HepG2 (cell line): ENCODE results near the gene ZC3H15. TPM values are rescaled to one million over a fixed set of nuclear protein-coding genes. Genes with fewer than 3 reads are reported as not detected.

ENCODE experiments used
- ASH2L ChIP-seq: fragments of 300-600, 200-600 bp; sonication (generic); IDR thresholded peaks from 2 replicates; pipeline ENCODE4 v1.7.0; 2017; ENCODE audit warnings: low read depth, mild to moderate bottlenecking, moderate library complexity, mixed read lengths, low read length; ENCODE audit not compliant: insufficient read length
- ATF1 ChIP-seq: IDR thresholded peaks from 2 replicates; pipeline ENCODE4 v1.6.1; 2016; ENCODE audit warnings: mild to moderate bottlenecking, control low read depth
- FIP1L1 ChIP-seq: fragments of 200-400 bp; formaldehyde crosslinking; IDR thresholded peaks from 2 replicates; pipeline ENCODE4 v1.6.1; 2018; ENCODE audit warnings: low read depth, mild to moderate bottlenecking, low read length, moderate library complexity, borderline replicate concordance; ENCODE audit not compliant: insufficient read depth
- GATA4 ChIP-seq: sonication (generic); IDR thresholded peaks from 2 replicates; pipeline ENCODE4 v1.6.1; 2016; ENCODE audit warnings: antibody characterized with exemption, low read depth, borderline replicate concordance
- GFI1 ChIP-seq: sonication (generic); formaldehyde crosslinking; IDR thresholded peaks from 2 replicates; pipeline ENCODE4 v1.5.0; 2020; ENCODE audit warnings: missing genetic modification reagents, mild to moderate bottlenecking, borderline replicate concordance
- HOXD1 ChIP-seq: sonication (generic); formaldehyde crosslinking; IDR thresholded peaks from 2 replicates; pipeline ENCODE4 v1.5.0; 2020; ENCODE audit warnings: missing genetic modification reagents
- LCORL ChIP-seq, 2 experiments: fragments of 450-650 bp in 1 of 2; sonication (generic) in 1 of 2; formaldehyde crosslinking in 1 of 2; IDR thresholded peaks; 2 replicates each; pipeline versions ENCODE4 v1.5.0 to v1.6.1; 2017 to 2020; ENCODE audit warnings: antibody characterized with exemption in 1 of 2, missing genetic modification reagents in 1 of 2
- MATR3 ChIP-seq: sonication (generic); formaldehyde crosslinking; IDR thresholded peaks from 2 replicates; pipeline ENCODE4 v1.4.0; 2020; ENCODE audit warnings: missing genetic modification reagents
- MIXL1 ChIP-seq: IDR thresholded peaks from 2 replicates; pipeline ENCODE4 v1.6.1; 2016
- MLX ChIP-seq: IDR thresholded peaks from 2 replicates; pipeline ENCODE4 v1.6.1; 2016
- MXI1 ChIP-seq: IDR thresholded peaks from 3 replicates; pipeline ENCODE4 v1.6.1; 2012; ENCODE audit warnings: low read depth, low read length, inconsistent platforms, borderline replicate concordance
- RFX5 ChIP-seq: IDR thresholded peaks from 2 replicates; pipeline ENCODE4 v1.6.1; 2011; ENCODE audit warnings: low read depth, low read length, improper control_type of control experiment
- SNAPC2 ChIP-seq: sonication (generic); formaldehyde crosslinking; IDR thresholded peaks from 2 replicates; pipeline ENCODE4 v1.8.1; 2022; ENCODE audit warnings: mild to moderate bottlenecking, missing genetic modification reagents
- SP4 ChIP-seq: sonication (generic); formaldehyde crosslinking; IDR thresholded peaks from 2 replicates; pipeline ENCODE4 v1.8.1; 2023; ENCODE audit warnings: mild to moderate bottlenecking, missing genetic modification reagents
- THYN1 ChIP-seq: sonication (generic); formaldehyde crosslinking; IDR thresholded peaks from 2 replicates; pipeline ENCODE4 v1.8.1; 2023; ENCODE audit warnings: low read depth, mild to moderate bottlenecking, moderate library complexity, missing genetic modification reagents, borderline replicate concordance
- ZNF101 ChIP-seq: sonication (generic); formaldehyde crosslinking; IDR thresholded peaks from 2 replicates; pipeline ENCODE4 v1.4.0; 2020; ENCODE audit warnings: mild to moderate bottlenecking, low read depth, missing genetic modification reagents, borderline replicate concordance
- ZNF589 ChIP-seq: sonication (generic); formaldehyde crosslinking; conservative IDR thresholded peaks from 2 replicates; pipeline ENCODE4 v1.8.0; 2022; ENCODE audit warnings: mild to moderate bottlenecking, moderate library complexity, missing genetic modification reagents
- ZSCAN5A ChIP-seq: sonication (generic); formaldehyde crosslinking; IDR thresholded peaks from 2 replicates; pipeline ENCODE4 v1.8.0; 2022; ENCODE audit warnings: mild to moderate bottlenecking, missing genetic modification reagents, borderline replicate concordance
- polyA plus RNA-seq, 8 experiments: library from polyadenylated mRNA; depleted of rRNA in 3 of 8; stranded (reverse) in 7 of 8; unstranded in 1 of 8; fragments of >200 nt; fragmentation: Illumina TruSeq in 4 of 8; extraction: Trizol in 4 of 8; gene quantifications; 2 replicates each; pipeline versions ENCODE4 v1.2.1 to v1.2.3, GENCODE V29; 2011 to 2016; ENCODE audit warnings: low read depth in 4 of 8, missing spikeins in 1 of 8, mixed read lengths in 1 of 8; ENCODE audit not compliant: insufficient read depth in 1 of 8
- total RNA-seq, 5 experiments: library from RNA; depleted of rRNA; stranded (reverse); fragments of >200 nt; fragmentation: Illumina TruSeq; extraction: Trizol; gene quantifications; 2 replicates each; pipeline ENCODE4 v1.2.3, GENCODE V29; 2016; ENCODE audit warnings: low read depth in 1 of 5
- TF ChIP-seq, protein P1 (sequence below): sonication (generic); formaldehyde crosslinking; IDR thresholded peaks from 2 replicates; pipeline ENCODE4 v1.4.0; 2020; ENCODE audit warnings: missing genetic modification reagents
- TF ChIP-seq, protein P2 (sequence below): sonication (generic); formaldehyde crosslinking; IDR thresholded peaks from 2 replicates; pipeline ENCODE4 v1.8.1; 2023; ENCODE audit warnings: mild to moderate bottlenecking, inconsistent platforms, moderate library complexity, missing genetic modification reagents, borderline replicate concordance
- TF ChIP-seq, protein P3 (sequence below): sonication (generic); formaldehyde crosslinking; IDR thresholded peaks from 2 replicates; pipeline ENCODE4 v1.4.0; 2020; ENCODE audit warnings: missing genetic modification reagents, borderline replicate concordance

Gene ZC3H15
- total and polyA plus RNA-seq, 2 of the 13 experiments (the other 11 are each of a cell fraction or from before 2014, with no cell fraction given), result 84.6 to 168 TPM

DNA sequence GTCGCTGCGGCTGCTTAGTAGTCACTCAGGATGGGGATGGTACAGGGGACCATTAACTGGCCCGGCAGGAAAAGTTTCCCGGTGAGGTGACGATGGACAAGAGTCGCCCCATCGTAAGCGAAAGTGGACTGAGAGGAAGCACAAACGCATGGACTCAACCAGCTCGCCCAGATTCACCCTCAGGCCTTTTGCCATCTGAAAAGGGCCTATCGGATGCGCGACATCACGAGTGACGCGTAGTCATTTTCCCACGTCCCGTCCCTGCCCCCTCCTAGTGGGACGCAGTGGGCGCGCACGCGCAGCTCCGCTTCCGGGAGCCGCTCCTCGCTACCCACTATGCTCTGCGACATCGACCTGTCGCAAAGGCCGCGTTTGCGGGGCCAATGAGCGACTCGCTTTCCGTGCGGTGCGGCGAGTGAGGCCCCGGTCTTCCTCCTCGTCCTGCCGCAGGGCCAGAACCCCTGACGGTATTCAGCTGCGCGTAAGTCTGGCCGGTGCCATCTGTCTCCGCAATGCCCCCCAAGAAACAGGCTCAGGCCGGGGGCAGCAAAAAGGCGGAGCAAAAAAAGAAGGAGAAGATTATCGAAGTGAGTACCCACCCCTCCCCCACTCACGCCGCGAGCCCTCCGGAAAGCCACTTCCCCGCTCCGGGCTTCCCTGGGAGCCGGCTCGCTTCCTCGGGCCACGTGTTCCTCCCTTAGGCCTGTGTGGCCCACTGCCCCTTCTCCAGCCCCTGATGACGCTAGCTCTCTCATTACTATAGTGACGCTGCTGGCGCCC is at the start of gene ZC3H15 (continued):
- TF ChIP-seq FIP1L1 (peak; percentile 72; the same call in 1 of the 2 replicates), MXI1 (peak; percentile 95; the same call in 2 of the 3 replicates), SP4 (CRISPR knock-in tag) (peak; percentile 88), ZNF589 (peak; percentile 75), HOXD1 (peak; percentile 94), MLX (CRISPR knock-in tag) (no peak), ZNF101 (CRISPR knock-in tag) (0 out of 2 replicates have a peak, but pooled peaks have one; percentile 30), GFI1 (peak; percentile 90), ZSCAN5A (CRISPR knock-in tag) (peak; percentile 96; the same call in 1 of the 2 replicates), SNAPC2 (CRISPR knock-in tag) (no peak; the same call in 1 of the 2 replicates), MATR3 (CRISPR knock-in tag) (no peak), MIXL1 (CRISPR knock-in tag) (peak; percentile 62), LCORL (IDR thresholded peaks at IDR 0.05) (no peak), LCORL (CRISPR knock-in tag; IDR thresholded peaks at IDR 0.05) (peak; percentile 88), RFX5 (peak; percentile 79), THYN1 (CRISPR knock-in tag) (no peak), GATA4 (peak; percentile 70; the same call in 1 of the 2 replicates), ATF1 (peak; percentile 85), ASH2L (peak; percentile 99)
- TF ChIP-seq, protein P1, sequence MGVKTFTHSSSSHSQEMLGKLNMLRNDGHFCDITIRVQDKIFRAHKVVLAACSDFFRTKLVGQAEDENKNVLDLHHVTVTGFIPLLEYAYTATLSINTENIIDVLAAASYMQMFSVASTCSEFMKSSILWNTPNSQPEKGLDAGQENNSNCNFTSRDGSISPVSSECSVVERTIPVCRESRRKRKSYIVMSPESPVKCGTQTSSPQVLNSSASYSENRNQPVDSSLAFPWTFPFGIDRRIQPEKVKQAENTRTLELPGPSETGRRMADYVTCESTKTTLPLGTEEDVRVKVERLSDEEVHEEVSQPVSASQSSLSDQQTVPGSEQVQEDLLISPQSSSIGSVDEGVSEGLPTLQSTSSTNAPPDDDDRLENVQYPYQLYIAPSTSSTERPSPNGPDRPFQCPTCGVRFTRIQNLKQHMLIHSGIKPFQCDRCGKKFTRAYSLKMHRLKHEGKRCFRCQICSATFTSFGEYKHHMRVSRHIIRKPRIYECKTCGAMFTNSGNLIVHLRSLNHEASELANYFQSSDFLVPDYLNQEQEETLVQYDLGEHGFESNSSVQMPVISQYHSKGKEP (CRISPR knock-in tag), result peak; percentile 37; the same call in 1 of the 2 replicates
- TF ChIP-seq, protein P2, sequence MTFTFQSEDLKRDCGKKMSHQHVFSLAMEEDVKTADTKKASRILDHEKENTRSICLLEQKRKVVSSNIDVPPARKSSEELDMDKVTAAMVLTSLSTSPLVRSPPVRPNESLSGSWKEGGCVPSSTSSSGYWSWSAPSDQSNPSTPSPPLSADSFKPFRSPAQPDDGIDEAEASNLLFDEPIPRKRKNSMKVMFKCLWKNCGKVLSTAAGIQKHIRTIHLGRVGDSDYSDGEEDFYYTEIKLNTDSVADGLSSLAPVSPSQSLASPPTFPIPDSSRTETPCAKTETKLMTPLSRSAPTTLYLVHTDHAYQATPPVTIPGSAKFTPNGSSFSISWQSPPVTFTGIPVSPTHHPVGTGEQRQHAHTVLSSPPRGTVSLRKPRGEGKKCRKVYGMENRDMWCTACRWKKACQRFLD (CRISPR knock-in tag), result peak; percentile 95; the same call in 1 of the 2 replicates
- TF ChIP-seq, protein P3, sequence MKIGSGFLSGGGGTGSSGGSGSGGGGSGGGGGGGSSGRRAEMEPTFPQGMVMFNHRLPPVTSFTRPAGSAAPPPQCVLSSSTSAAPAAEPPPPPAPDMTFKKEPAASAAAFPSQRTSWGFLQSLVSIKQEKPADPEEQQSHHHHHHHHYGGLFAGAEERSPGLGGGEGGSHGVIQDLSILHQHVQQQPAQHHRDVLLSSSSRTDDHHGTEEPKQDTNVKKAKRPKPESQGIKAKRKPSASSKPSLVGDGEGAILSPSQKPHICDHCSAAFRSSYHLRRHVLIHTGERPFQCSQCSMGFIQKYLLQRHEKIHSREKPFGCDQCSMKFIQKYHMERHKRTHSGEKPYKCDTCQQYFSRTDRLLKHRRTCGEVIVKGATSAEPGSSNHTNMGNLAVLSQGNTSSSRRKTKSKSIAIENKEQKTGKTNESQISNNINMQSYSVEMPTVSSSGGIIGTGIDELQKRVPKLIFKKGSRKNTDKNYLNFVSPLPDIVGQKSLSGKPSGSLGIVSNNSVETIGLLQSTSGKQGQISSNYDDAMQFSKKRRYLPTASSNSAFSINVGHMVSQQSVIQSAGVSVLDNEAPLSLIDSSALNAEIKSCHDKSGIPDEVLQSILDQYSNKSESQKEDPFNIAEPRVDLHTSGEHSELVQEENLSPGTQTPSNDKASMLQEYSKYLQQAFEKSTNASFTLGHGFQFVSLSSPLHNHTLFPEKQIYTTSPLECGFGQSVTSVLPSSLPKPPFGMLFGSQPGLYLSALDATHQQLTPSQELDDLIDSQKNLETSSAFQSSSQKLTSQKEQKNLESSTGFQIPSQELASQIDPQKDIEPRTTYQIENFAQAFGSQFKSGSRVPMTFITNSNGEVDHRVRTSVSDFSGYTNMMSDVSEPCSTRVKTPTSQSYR (CRISPR knock-in tag), result peak; percentile 89
